NB4 (cell line): ENCODE data around the gene BMPER.

Experiments used
- DNase-seq: peaks from one replicate; pipeline ENCODE4 v3.0.0; 2010; ENCODE audit warnings: low read depth
- H3K4me3 ChIP-seq: one replicate; pipeline ENCODE4 v1.5.1; 2011; ENCODE audit warnings: mild to moderate bottlenecking, low read depth, low read length, moderate library complexity
- CTCF ChIP-seq: IDR thresholded peaks from one replicate; pipeline ENCODE4 v1.5.1; 2012; ENCODE audit warnings: low read depth, low read length
- MAX ChIP-seq: IDR thresholded peaks from 2 replicates; pipeline ENCODE4 v1.6.1; 2011; ENCODE audit warnings: low read depth, low read length
- MYC ChIP-seq: IDR thresholded peaks from 2 replicates; pipeline ENCODE4 v1.6.1; 2011; ENCODE audit warnings: low read depth, low read length
- POLR2A ChIP-seq: IDR thresholded peaks from 2 replicates; pipeline ENCODE4 v1.6.1; 2011; ENCODE audit warnings: mild to moderate bottlenecking; ENCODE audit not compliant: insufficient read length; ENCODE audit errors: extremely low read depth

The BMPER gene

GRCh38 chr7:34160261-34160752, 255.0 kb downstream of the BMPER start:
- TF ChIP-seq MAX (no peak), MYC (no peak), CTCF (no peak), POLR2A (no peak)
- H3K4me3 ChIP-seq: no peak overlapping the region
- DNase-seq: no peak

DNA sequence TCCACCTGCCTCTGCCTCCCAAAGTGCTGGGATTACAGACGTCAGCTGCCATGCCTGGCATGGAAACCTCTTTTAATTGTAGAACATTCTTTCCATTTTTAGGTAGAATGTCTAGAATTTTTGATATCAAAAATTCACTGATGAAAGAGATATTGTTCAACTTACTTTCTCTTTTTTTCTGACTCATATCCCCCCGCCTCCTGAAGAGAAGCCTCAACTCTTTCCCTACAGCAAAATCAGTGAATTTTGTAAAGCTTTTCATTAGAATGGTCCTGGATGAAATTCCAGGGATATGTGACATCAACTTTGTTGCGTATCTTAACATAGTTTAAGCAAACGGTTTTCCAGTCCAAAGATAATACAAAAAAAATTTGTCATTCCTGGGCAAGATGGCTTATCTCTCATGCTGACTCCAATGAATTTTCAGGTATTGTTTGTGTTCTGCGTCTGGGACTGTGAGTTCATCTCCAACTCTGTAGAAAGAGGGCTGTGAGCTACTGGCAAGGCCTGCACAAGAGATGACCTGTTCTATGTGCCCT, 256.8 kb downstream of the BMPER start:
- no peak for DNase-seq
- no peak for TF ChIP-seq CTCF
- no peak for TF ChIP-seq MYC
- no peak for TF ChIP-seq POLR2A
- no peak for TF ChIP-seq MAX
- H3K4me3 ChIP-seq: no peak overlapping the region

DNA sequence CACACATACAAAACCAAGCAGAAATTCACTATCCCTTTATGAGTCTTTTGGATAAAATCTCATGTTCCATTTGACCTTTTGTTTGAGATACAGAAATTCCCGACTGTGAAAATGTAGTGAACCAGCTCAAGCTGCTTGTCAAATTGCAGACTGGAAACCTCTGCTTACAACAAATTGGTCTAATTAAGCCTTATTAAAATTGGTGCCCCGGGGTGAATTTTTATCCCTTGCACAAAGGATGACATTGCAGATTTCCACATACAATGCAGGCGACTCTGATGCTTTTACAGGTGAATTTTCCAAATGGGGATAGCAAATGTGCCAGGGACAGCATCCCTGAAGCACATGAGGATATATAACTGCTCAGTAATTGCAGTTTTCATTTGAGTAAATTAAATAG, 257.3 kb downstream of the BMPER start:
- no peak overlapping the region for H3K4me3 ChIP-seq
- no peak for DNase-seq
- TF ChIP-seq CTCF (no peak), MAX (no peak), POLR2A (no peak), MYC (no peak)

DNA sequence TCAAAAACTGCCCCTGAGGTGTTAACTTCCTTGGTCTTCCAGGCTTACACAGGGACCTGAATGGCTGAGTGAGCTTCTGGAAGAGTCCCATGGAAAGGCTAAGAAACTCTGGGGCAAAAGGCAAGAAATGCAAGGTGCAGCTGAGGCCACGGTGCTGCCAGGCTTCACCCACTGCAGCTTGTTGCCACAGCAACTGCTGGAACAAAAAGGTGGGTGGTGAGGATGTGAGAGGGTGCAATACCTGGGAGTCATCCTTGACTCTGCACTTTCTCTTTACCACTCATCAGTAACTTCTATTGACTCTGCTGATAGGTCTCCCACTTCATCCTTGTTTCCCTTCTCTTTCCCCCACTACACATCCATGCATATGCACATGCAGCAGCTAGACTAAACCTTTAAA, 258.6 kb downstream of the BMPER start:
- DNase-seq: no peak
- H3K4me3 ChIP-seq: no peak overlapping the region
- no peak for TF ChIP-seq POLR2A
- no peak for TF ChIP-seq CTCF
- TF ChIP-seq MAX: no peak
- TF ChIP-seq MYC: no peak

DNA sequence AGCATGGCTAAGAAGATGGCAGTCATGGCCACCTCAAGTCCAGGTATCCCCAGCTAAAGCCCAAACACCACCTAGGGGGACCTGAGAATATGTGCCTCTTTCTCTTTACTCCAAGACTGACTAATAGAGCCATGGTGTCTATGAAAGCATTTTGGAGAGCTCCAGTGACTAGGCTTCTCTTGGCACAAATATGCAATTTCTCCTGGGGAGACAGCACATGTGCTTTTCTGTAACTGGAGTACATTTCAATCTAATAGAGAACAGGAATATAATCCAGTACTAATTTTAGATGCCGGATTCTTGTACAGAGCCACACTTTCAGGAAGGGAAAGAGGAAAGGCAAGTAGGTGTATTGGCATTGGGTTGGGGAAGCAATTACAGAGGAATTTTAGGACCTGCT, 260.1 kb downstream of the BMPER start:
- H3K4me3 ChIP-seq: no peak overlapping the region
- DNase-seq: no peak
- TF ChIP-seq MYC (no peak), CTCF (no peak), MAX (no peak), POLR2A (no peak)

DNA sequence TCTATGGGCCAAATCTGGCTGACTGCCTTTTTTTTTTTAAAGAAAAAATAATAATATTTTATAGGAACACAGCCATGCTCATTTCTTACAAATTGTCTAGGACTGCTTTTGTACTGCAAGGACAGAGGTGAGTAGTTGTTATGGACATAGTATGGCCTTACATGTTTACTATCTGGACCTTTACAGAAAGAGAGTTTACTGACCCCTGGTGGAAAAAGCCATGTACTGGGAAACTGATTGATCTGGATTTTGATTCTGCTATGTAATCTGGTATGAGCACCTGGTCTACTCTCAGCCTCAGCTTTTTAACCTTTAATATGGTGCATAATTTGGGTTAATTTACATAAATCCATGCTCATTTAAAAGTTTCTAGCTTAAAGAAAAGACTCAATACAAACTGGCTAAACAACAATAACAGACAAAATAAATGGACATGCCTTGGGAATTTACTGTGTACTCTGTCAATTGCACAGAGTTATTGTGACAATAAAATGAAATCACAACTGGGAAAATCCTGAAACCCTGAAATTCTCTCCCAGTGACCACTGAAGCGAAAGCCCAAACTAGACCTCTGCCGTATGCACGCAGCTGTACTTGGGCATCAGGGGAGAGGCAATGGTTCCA, 260.7 kb downstream of the BMPER start:
- TF ChIP-seq CTCF: peak; percentile 73
- no peak for TF ChIP-seq MYC
- TF ChIP-seq POLR2A: no peak
- no peak for TF ChIP-seq MAX
- H3K4me3 ChIP-seq: no peak overlapping the region
- peak; percentile 44 for DNase-seq
